ENCODE measurements around the gene MNAT1. TPM values are rescaled to one million over a fixed set of nuclear protein-coding genes. Genes with fewer than 3 reads are reported as not detected.
"Not testable (repeated sequence)": the region's sequence is repeated elsewhere in the genome, so short reads cannot be mapped to it uniquely, and the experiment has no call there.

Gene MNAT1
- total RNA-seq, 2 experiments from 2014 or later, result 27.8 to 39.8 TPM

DNA sequence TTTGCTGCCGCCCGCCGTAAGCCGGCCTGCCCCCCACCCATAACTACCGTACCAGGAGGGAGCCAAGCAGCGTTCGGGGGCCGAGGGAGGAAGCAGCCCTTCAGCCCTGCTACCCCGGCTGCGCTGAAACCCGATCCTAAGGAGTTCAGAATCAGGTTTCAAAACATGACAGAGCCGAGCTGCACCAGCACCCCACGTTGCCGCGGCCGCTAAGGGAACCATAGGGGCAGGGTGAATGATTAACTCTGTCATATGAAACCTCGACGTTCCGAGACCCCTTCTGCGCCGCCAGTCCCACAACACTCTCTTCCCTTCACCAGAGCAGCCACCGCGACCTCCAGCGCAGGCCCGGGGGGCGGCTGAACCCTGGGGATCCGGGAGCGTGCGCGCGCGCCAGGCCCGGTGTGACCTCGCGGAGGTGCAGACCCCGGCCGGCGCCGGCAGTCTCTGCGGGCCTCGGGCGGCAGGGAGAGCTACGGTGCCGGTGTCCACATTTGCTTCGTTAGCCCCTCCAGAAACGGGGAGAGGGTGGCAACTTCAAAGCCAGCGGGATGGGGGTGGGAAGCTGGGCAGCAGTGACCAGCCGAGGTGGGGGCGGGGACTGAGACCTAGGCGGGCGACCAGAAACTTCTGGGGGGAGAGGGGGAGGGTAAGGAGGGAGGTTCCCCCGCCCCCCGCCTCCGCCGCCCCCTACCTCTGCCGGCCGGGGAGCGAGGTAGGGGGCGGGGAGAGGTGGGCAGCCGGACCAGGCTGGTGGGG lies 12.0 kb upstream of the MNAT1 start:
- ChIA-PET CTCF (interaction anchor here (1.6 kb wide), 1 partner anchor 11 kb away, joined by 3 read pairs; no protein-coding TSS in a partner anchor), POLR2A (interaction anchor here (0.6 kb wide), 1 partner anchor 28 kb away, joined by 6 read pairs; no protein-coding TSS in a partner anchor)
- H3K9me3 Mint-ChIP-seq, result no peaks in the 10 kb centered on the region
- peak overlapping the region; percentile 70 for H3K4me3 Mint-ChIP-seq
- no peaks in the 10 kb centered on the region for H3K36me3 Mint-ChIP-seq (ENCODE audit: low read depth)
- DNase-seq, result peak; percentile 12
- H3K27ac Mint-ChIP-seq, result peak overlapping the region; percentile 17
- peaks cover 77% of the 10 kb centered on the region for H3K27me3 Mint-ChIP-seq
- H3K4me1 Mint-ChIP-seq, result peaks cover 29% of the 10 kb centered on the region

DNA sequence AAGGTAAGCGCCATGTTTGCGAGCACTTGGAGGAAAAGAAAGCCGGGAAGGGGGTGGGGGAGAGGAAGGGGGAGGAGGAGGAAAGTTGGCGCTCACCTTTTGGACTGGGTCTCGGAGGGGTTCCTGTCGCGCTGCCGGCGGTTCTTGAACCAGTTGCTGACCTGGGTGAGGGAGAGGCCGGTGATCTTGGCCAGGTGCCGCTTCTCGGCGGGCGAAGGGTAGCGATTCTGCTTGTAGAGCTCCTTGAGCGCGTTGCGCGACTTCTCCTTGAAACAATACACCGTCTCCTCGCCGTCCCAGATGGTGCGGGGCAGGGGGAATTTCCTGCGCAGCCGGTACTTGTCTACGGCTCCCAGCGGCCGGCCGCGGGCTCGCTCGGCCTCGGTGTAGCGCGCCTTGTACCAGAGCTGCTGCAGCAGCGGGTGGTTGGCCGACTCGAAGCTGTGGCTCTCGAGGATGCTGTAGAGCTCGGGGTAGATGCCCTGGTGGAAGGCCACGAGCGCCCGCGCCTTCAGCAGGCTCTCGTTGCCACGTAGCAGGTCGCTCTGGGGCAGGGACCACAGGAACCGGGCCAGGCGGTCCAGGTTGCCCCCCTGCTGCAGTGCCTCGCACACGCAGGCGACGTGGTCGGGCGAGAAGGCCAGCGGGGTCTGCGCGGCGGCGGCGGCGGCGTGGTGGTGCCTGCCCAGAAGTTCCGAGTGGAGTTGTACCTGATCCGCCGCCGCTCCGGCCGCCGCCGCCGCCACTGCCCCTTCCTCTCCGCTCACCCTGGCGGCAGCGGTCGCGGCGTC lies 11.2 kb upstream of the MNAT1 start:
- DNase-seq, result peak; percentile 20
- H3K27ac Mint-ChIP-seq, result peak overlapping the region; percentile 68
- no peaks in the 10 kb centered on the region for H3K36me3 Mint-ChIP-seq (ENCODE audit: low read depth)
- no peaks in the 10 kb centered on the region for H3K9me3 Mint-ChIP-seq
- peaks cover 29% of the 10 kb centered on the region for H3K4me1 Mint-ChIP-seq
- POLR2A ChIA-PET, result no interaction called here
- CTCF ChIA-PET, result interaction anchor here (1.0 to 1.6 kb wide), 2 partner anchors 12 to 172 kb away, joined by 3 read pairs; no protein-coding TSS in a partner anchor
- peak overlapping the region; percentile 77 for H3K4me3 Mint-ChIP-seq
- H3K27me3 Mint-ChIP-seq, result peaks cover 83% of the 10 kb centered on the region

DNA sequence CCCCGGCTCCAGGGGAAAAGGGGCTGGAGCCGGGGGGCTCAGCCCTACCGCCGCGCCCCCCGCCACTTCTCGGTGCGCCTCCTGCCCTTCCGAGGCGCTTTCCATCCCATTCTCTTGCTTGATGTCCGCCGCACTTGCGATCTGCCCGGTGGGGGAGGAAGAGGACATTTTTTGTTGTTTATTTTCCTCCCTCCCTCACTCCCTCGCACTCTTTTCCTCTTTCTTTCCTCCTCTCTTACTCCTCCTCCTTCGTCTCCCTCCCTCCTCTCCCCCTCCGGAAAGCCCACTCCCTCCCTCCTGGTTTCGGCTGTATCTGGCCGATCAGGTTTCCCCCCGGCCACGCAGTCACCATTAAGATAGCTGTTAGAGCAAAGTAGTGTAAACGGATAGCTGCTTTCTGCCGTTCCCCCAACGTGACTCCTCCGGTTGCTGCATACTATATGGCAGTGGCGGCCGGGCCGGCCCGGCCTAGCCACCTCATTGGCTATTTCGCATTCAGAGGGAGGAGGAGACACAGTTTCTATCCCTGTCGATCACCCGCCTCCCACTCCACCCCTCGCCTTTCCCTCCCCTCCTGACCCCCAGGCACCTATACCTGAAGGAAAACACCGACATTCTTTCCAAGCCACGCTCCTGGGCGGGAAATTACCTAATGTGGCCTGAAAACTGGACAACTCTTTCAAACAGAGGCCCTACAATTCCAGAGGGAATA lies 10.5 kb upstream of the MNAT1 start, which contains the start of gene SIX4:
Gene SIX4, minus strand, starts transcription at position 445 of the 712 bp plus-strand sequence. Its CDS starts 277 bp downstream, at position 168.
- Mint-ChIP-seq H3K4me1 (peaks cover 29% of the 10 kb centered on the region), H3K9me3 (no peaks in the 10 kb centered on the region), H3K4me3 (peak within 1 kb of the TSS; percentile 77), H3K27me3 (peaks cover 80% of the 10 kb centered on the region), H3K36me3 (ENCODE audit: low read depth) (no peaks in the 10 kb centered on the region), H3K27ac (peak within 1 kb of the TSS; percentile 66)
- DNase-seq, result no peak
- ChIA-PET POLR2A (no interaction called here), CTCF (interaction anchor here (1.0 to 1.6 kb wide), 2 partner anchors 12 to 171 kb away, joined by 3 read pairs; no protein-coding TSS in a partner anchor)

DNA sequence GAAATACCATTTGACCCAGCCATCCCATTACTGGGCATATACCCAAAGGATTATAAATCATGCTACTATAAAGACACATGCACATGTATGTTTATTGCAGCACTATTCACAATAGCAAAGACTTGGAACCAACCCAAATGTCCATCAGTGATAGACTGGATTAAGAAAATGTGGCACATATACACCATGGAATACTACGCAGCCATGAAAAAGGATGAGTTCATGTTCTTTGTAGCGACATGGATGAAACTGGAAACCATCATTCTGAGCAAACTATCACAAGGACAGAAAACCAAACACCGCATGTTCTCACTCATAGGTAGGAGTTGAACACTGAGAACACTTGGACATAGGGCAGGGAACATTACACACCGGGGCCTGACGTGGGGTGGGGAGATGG lies 3.3 kb upstream of the MNAT1 start:
- H3K27ac Mint-ChIP-seq; H3K9me3 Mint-ChIP-seq; DNase-seq; CTCF ChIA-PET; H3K36me3 Mint-ChIP-seq (ENCODE audit: low read depth); H3K4me3 Mint-ChIP-seq; POLR2A ChIA-PET: not testable (repeated sequence)
- H3K27me3 Mint-ChIP-seq, result peaks cover 69% of the 10 kb centered on the region
- peaks cover 23% of the 10 kb centered on the region for H3K4me1 Mint-ChIP-seq

DNA sequence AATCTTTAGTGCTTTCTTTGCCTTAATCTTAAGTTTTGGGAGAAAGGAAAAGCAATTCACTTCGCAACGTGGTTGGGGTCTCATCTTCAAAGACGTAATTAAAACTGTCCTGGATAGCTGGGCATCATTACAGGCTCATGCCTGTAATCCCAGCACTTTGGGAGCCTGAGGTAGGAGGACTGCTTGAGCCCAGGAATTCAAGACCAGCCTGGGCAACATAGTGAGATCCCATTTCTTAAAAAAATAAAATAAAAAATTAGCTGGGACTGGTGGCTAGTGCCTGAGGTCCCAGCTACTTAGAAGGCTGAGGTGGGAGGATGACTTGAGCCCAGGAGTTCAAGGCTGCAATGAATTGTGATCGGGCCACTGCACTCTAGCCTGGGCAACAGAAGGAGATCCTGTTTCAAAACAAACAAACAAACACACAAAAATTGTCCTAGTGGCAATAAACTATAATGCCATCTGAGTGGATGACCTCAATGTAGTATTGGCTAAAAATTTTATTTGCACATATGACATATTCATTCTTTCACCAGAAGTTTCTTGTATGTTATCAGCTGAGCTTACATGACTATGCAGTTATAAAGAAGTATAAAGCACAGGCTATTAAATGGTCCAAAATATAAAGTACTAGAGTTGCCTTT lies 1.6 kb upstream of the MNAT1 start:
- Mint-ChIP-seq H3K27ac (no peak overlapping the region), H3K9me3 (no peaks in the 10 kb centered on the region), H3K36me3 (ENCODE audit: low read depth) (peaks cover 4% of the 10 kb centered on the region), H3K27me3 (peaks cover 54% of the 10 kb centered on the region), H3K4me3 (no peak overlapping the region), H3K4me1 (peaks cover 20% of the 10 kb centered on the region)
- POLR2A ChIA-PET, result no interaction called here
- CTCF ChIA-PET, result interaction anchor here (0.6 kb wide), 1 partner anchor 795 kb away, joined by 4 read pairs; no protein-coding TSS in a partner anchor
- DNase-seq, result no peak

DNA sequence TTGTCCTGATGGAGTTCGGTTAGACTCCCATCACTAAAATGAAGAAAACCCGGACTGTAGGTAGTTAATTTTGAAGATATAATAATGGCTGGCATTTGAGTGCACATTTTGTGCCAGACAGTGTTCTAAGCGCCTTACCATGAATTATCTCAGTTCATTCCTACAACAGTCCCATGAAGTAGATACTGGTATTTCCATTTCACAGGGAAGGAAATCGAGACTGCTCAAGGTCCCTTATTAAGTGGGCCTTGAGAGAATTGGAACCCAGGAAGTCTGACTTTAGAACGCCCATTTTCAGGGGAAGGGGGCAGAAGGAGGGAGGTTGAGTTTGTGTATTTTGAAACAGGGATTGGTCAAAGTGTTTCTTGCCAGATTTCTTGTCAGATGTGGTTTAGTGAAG lies 855 bp downstream of the MNAT1 start:
- ChIA-PET POLR2A (no interaction called here), CTCF (no interaction called here)
- H3K36me3 Mint-ChIP-seq (ENCODE audit: low read depth), result peaks cover 4% of the 10 kb centered on the region
- no peaks in the 10 kb centered on the region for H3K9me3 Mint-ChIP-seq
- H3K27me3 Mint-ChIP-seq, result peaks cover 33% of the 10 kb centered on the region
- peaks cover 20% of the 10 kb centered on the region for H3K4me1 Mint-ChIP-seq
- DNase-seq, result no peak
- H3K4me3 Mint-ChIP-seq, result peak overlapping the region; percentile 99
- peak overlapping the region; percentile 94 for H3K27ac Mint-ChIP-seq

DNA sequence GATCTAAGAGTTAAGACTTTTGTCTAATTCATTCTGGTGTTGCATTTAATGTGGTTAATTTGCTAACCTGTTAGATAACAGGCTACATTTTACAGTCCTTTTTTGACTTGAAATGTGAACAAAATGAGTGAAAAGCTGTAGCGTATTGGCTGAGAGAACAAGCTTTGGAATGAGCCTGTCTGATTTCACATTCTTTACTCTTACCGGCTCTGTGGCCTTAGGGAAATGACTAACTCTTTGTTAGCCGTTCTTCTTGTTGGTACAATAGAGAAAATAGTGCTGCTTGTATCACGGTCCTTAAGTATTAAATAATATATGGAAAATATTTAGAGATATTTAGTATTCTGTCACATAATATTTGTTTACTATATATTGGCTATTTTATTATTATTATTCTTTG lies 1.9 kb downstream of the MNAT1 start:
- no peak for DNase-seq
- Mint-ChIP-seq H3K4me3 (no peak overlapping the region), H3K36me3 (ENCODE audit: low read depth) (peaks cover 4% of the 10 kb centered on the region), H3K27ac (no peak overlapping the region), H3K4me1 (peaks cover 20% of the 10 kb centered on the region), H3K9me3 (no peaks in the 10 kb centered on the region), H3K27me3 (peaks cover 22% of the 10 kb centered on the region)
- CTCF ChIA-PET, result no interaction called here
- POLR2A ChIA-PET, result no interaction called here

DNA sequence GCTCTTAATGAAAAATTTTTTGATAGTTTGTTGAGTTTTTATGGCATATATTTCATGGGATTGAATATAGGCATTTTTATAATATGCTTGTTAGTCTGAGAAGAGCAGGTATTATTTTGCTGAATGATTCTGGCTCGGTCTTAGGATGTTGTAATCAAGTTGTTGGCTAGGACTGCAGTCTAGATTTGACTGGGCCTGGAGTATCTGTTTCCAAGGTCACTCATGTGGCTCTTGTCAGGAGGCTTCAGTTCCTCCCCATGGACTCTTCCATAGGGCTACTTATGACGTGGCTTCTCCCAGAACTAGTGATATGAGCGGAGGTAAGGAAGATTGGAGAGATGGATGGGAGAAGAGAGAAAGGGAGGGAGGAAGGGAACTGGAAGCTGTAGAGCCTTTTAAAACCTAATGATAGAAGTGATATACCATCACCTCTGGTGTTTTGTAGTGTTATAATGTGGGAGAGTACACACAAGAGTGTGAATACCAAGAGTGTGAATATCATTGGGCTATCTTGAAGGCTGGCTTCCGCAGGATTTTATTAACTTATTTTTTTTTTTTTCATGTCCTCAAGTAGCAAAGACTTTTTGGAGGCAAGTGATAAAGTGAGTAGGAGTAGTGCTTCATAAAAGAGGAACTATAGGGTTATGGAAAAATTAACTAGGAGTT lies 4.4 kb downstream of the MNAT1 start:
- peaks cover 5% of the 10 kb centered on the region for H3K27me3 Mint-ChIP-seq
- peaks cover 7% of the 10 kb centered on the region for H3K9me3 Mint-ChIP-seq
- peaks cover 9% of the 10 kb centered on the region for H3K36me3 Mint-ChIP-seq (ENCODE audit: low read depth)
- peaks cover 20% of the 10 kb centered on the region for H3K4me1 Mint-ChIP-seq
- DNase-seq, result no peak
- POLR2A ChIA-PET, result no interaction called here
- no peak overlapping the region for H3K4me3 Mint-ChIP-seq
- CTCF ChIA-PET, result no interaction called here
- no peak overlapping the region for H3K27ac Mint-ChIP-seq

DNA sequence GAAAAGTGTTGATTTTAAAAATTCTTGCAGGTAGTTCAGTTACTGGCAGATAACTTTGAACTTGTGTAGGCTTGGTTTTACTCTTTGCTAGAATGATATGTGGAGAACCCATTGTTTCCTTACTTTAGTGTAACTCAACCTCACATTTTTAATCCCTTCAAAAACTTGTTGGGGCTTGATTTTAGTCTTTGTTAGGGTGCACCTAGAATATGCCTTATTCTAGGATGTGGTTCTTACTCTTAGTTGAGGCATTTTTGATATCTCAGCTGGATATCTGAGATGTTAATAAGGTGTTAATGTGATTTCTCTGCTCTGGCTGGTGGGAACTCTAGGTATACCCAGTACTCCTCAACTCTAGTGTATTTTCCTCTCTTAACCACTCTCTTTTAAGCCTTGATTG lies 10.0 kb downstream of the MNAT1 start:
- H3K4me3 Mint-ChIP-seq, result no peak overlapping the region
- H3K27me3 Mint-ChIP-seq, result no peaks in the 10 kb centered on the region
- CTCF ChIA-PET, result no interaction called here
- POLR2A ChIA-PET, result no interaction called here
- peaks cover 11% of the 10 kb centered on the region for H3K9me3 Mint-ChIP-seq
- peaks cover 13% of the 10 kb centered on the region for H3K36me3 Mint-ChIP-seq (ENCODE audit: low read depth)
- H3K4me1 Mint-ChIP-seq, result no peaks in the 10 kb centered on the region
- DNase-seq, result no peak
- H3K27ac Mint-ChIP-seq, result no peak overlapping the region

DNA sequence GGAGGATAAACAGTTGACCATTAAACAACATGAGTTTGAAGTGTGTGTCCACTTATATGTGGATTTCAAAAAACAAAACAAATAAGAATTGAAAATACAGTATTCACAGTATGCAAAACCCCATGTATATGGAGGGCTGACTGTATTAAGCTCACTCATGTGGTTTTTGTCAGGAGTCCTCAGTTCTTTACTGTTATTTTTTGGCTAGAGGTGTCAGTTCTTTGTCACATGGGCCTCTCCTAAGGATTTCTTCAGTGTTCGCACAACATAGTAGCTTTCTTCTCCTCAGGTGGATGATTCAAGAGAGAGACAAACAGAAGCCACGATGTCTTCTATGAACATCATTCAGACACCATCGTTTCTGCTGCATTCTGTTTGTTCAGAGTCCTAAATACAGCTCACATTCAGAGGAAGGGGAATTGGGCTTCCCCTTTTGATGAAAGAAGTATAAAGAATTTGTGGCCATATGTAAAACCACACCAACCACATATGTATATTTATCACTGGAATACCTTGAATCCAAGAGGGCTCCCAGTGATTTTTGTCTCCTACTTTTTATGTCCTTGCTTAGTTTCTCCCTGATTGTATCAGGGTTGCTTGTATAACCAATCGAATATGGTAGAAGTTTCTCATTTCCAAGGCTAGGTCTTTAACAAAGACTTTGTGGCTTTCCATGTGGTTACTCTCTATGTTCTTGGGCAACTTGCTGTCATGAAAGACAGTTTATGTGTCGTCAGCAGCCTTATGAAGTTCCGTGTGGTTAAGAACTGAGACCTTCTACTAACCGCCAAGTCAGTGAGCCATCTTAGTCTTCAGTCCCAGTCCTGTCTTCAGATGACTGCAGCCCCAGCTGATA lies 18.9 kb downstream of the MNAT1 start:
- Mint-ChIP-seq H3K36me3 (ENCODE audit: low read depth) (peaks cover 10% of the 10 kb centered on the region), H3K27ac (peak overlapping the region; percentile 85), H3K9me3 (peaks cover 2% of the 10 kb centered on the region), H3K4me3 (peak overlapping the region; percentile 49), H3K27me3 (peaks cover 13% of the 10 kb centered on the region), H3K4me1 (peaks cover 51% of the 10 kb centered on the region)
- POLR2A ChIA-PET, result interaction anchor here (0.6 kb wide), 1 partner anchor 63 kb away, joined by 5 read pairs; no protein-coding TSS in a partner anchor
- DNase-seq, result peak; percentile 85
- CTCF ChIA-PET, result interaction anchor here (0.7 to 1.5 kb wide), 3 partner anchors 12 to 128 kb away, joined by 3 to 5 read pairs (median 4); no protein-coding TSS in a partner anchor

DNA sequence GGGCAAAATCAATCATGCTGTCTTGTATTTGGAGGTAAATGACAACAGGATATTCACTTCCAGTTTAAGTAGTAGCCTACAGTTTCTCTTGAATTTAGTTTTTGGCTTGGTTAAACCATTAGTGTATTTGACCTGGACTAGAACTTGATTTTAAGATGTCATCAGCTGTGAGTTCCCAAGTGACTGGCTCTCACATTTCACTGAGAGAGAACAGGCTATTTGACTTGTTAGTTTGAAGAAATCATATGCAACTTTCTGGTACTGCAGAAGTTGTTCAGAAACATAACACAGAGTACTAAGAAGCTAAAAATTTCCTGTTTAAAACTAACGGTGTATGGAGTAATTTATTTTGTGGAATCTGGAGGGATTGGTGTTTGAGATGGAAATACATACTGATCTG lies 22.3 kb downstream of the MNAT1 start:
- DNase-seq, result no peak
- ChIA-PET POLR2A (no interaction called here), CTCF (no interaction called here)
- peaks cover 63% of the 10 kb centered on the region for H3K4me1 Mint-ChIP-seq
- H3K27ac Mint-ChIP-seq, result no peak overlapping the region
- H3K36me3 Mint-ChIP-seq (ENCODE audit: low read depth), result peaks cover 16% of the 10 kb centered on the region
- peaks cover 2% of the 10 kb centered on the region for H3K9me3 Mint-ChIP-seq
- peaks cover 13% of the 10 kb centered on the region for H3K27me3 Mint-ChIP-seq
- H3K4me3 Mint-ChIP-seq, result no peak overlapping the region

All from activated CD4-positive, alpha-beta T cell treated with anti-CD3 and anti-CD28 coated beads, Interleukin-2, amount 10 ng/mL, durations not matched to agents 7 days and 5 days (primary cell).